Measurements from ENCODE around the gene ZNF544.
"Not testable (repeated sequence)": the region's sequence is repeated elsewhere in the genome, so short reads cannot be mapped to it uniquely, and the experiment has no call there.

ZNF544 gene

DNA sequence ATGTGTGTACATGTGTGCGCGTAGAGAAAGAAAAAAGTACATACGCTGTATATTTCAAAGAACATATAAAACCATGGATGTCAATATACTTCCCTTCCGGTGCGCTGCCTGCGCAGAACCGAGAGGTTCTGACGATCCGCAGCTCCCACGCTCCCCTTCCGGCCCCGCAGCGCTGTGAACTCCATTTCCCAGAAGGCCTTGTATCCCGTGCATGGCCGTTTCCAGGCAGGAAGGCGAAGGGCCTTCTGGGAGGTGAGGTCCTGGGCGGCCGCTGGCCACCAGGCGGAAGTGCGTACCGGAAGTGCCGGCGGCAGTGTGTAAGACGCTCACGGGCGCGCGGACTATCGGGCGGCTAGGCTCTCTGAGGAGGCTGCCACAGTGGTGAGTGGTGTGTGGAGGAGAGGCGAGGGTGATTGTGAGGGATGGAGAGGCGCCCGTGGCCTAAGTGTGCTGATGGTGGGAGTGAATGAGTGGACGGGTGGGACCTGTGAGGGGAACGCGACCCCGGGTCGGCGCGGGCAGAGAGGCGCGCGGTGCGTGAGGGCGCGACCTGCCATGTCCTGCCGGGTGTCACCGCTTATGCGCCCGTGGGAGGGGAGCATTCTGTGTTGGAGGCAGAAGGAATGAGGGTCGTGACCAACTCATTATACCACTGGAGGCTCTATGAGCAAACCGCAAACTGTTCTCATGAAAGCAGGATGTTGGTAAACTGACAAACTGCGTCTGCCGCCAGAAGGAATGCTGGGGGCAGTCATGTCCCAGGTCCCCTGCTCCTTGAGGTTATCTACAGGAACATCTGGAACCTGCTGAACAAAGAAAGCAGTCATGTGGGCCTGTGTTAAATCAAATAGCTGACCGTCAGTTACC is 76.6 kb downstream of the ZNF544 start, which contains the start of gene ERVK3-1:
Gene ERVK3-1 (plus strand): TSS at position 313 of the 867 bp plus-strand sequence. CDS start 6,792 bp downstream, outside the sequence.
- DNase-seq (ENCODE audit: low read depth) = peak; percentile 98

- DNase-seq (ENCODE audit: low read depth) = no peak
Observed at GRCh38 chr19:58305932-58306323, 77.2 kb downstream of the ZNF544 start.

DNA sequence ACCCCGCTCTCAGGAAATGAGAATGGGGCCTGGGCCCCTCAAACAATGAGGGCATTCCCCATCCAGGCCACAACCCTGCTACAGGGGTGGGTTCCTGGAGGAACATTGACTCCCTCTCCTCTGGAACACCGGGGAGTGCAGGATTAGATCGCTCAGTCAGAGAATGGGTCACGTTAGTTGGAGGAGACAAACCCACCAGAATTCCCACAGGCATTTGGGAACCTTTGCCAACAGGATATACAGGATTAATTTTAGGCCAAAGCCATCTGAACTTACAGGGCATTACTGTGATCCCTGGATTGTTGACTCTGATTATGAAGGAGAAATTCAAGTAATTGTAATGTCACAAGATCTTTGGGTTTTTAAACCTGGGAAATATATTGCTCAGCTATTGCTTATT is 79.0 kb downstream of the ZNF544 start:
- DNase-seq (ENCODE audit: low read depth) = no peak

DNA sequence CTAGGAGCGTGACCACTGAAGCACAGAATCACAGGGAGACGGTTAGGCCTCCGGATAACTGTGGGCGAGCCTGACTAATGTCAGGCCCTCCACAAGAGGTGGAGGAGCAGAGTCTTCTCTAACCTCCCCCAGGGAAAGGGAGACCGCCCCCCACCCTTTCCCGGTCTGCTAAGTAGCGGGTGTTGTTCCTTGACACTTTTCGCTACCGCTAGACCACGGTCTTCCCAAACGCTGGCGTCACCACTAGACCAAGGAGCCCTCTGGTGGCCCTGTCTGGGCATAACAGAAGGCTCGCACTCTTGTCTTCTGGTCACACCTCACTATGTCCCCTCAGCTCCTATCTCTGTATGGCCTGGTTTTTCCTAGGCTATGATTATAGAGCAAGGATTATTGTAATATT is 82.0 kb downstream of the ZNF544 start:
- not testable (repeated sequence) for DNase-seq (ENCODE audit: low read depth)

- DNase-seq (ENCODE audit: low read depth) = no peak
Observed at GRCh38 chr19:58311345-58311865, 82.7 kb downstream of the ZNF544 start.

All from fibroblast of gingiva (primary cell).